SKM-1 (cell line): ENCODE data around the gene FAM187B.
"Not testable (repeated sequence)": the region's sequence is repeated elsewhere in the genome, so short reads cannot be mapped to it uniquely, and the experiment has no call there.

Experiments
- DNase-seq: peaks from one replicate; lab custom pipeline; 2025; ENCODE audit not compliant: unreplicated experiment; lab: John Stamatoyannopoulos, UW

Gene FAM187B

DNA sequence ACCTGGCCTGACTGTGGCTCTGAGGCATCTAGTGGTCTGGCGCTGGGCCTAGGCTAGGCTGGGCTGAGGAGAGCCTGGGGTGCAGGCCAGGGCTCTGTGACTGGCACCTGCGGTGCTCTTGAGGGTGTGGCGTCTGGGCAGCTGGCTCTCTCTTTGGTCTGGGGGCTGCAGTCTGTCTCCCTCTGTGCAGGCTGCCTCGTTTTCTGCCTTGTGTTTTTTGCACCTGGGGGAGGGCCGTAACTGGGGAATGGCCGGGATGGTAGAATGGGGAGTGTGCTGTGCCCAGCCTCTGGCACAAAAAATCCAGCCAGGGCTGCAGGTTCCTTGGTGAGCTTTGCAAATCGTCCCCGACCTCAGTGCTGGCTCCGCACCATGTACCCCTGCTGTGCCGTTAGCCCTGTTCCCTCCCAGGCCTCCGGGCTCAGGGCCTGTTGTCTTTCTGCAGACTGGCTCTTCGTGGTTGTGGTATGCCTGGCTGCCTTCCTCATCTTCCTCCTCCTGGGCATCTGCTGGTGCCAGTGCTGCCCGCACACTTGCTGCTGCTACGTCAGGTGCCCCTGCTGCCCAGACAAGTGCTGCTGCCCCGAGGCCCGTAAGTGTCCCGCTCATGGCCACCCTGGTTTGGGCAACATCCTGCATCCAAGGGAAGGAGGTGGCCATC is 33.7 kb upstream of the FAM187B start:
- DNase-seq, result no peak

DNA sequence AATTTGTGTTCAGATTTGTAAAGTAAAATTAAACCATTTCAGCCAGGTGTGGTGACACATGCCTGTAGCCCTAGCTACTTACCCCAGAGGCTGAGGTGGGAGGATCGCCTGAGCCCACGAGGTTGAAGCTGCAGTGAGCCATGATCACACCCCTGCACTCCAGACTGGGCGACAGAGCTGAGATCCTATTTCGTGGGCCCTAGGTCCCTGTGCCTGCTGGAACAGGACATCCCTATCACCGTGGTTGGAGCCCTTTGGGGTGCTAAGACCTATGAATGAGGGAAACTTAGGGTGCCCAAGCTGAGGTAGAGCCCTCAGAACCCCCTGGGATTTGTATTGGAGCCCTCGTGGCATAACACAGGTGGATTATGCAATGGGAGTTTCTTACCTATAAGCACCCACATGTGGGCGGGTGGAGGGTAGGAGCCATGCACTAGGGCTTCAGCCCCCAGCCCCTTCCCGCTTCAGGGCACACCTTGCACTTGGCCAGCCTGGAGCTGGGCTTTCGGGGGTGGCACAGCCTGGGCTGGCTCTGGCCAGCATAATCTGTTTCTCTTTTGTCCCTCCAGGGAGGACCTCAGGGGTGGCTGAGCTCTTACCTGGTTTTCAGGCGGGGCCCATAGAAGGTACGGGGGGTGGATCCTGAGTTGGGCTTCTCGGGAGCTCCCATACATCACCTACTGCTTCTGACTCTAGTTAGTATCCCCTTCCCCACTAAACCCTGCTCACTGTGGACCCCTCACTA is 33.0 kb upstream of the FAM187B start:
- no peak for DNase-seq

DNA sequence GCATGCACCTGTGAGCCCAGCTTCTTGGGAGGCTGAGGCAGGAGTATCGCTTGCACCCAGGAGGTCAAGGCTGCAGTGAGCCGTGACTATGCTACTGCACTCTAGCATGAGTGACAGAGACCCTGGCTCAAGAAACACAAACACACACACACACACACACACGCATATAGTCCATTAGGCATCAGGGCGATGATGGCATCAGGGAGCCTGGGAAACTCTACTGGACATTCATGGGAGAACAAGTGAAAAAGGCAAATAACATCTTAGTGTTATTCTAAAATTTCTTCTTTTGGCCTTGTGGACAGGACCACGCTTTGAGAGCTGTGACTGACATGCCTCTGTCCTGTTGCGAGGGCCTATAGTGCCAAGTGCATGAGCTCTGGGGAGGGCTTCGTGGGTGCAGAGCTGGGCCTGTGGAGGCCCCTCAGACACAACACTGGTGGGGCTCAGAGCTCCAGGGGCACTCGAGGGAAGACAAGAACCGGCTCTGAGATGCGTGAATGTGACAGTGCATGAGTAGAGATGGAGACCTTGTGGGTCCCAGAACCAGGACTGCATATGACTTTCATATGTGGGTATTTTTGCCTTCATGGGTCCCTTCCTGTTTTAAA is 32.3 kb upstream of the FAM187B start:
- no peak for DNase-seq

DNA sequence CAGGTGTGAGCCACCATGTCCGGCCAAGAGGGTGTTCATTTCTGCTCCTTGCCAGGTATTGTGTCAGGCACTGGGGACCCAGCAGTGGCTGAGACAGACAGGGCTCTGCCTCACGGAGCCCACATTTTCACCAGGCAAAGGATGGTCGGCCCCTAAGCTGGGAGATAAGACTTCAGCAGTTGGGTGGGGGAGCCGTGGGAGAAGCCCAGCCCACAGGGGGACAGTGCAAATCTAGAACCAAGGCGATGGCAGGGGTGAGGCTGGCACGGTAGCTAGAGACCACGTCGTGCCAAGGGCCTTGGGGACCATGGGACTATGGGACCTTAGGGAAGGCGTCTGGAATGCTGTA is 28.5 kb upstream of the FAM187B start:
- DNase-seq, result no peak

DNA sequence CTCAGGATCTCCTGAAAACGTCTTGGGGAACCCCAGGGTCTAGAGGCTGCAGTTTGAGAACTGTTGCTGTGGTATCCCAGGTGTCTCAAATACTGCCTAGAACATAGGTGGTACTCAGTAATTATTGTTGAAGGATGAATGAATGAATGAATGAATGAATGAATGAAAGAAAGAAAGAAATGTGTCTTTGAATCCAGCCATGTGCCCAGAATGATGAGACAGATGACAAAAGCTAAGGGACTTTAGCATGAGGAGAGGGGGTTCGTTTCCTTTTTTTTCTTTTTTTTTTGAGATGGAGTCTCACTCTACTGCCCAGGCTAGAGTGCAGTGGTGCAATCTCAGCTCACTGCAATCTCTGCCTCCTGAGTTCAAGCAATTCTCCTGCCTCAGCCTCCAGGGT is 28.0 kb upstream of the FAM187B start:
- no peak for DNase-seq

DNA sequence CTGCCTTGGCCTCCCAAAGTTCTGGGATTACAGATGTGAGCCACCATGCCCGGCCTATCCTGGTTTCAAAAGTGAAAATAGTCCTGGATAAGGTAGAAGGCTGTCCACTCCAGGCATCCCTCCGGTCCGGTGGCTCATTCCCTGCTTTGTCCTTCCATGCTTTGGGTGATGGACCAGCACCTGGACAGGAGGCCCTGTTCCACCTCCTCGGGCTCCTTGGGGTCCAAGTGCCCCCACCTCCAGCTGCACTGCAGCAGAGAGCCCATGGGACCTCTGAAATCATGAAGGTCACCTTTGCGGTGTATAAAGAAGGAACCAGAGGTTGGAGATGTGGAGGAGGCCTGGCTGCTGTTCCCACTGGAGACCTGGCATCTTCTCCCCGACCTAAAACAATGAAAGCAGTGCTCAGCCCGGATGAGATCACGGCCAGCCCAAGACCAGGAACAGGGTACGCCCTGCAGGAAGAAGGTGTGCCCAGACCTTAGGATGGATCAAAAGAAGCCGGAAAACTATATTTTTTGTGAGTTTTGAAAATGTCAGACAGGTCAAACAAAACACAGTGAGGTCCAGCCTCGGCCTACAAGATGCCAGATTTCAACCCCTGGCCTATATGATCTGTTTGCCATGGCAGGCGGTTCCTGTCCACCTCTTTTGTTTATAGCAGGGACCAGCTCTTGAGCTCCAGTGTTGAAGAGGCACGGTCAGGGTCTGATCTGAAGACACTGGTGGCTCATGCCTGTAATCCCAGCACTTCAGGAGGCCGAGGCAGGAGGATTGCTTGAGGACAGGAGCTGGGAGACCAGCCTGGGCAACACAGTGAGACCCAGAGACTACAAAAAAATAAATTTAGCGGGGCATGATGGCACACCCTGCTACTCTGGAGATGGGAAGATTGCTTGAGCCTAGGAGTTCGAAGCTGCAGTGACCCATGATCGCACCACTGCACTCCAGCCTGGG is 26.1 kb upstream of the FAM187B start:
- DNase-seq, result no peak

DNA sequence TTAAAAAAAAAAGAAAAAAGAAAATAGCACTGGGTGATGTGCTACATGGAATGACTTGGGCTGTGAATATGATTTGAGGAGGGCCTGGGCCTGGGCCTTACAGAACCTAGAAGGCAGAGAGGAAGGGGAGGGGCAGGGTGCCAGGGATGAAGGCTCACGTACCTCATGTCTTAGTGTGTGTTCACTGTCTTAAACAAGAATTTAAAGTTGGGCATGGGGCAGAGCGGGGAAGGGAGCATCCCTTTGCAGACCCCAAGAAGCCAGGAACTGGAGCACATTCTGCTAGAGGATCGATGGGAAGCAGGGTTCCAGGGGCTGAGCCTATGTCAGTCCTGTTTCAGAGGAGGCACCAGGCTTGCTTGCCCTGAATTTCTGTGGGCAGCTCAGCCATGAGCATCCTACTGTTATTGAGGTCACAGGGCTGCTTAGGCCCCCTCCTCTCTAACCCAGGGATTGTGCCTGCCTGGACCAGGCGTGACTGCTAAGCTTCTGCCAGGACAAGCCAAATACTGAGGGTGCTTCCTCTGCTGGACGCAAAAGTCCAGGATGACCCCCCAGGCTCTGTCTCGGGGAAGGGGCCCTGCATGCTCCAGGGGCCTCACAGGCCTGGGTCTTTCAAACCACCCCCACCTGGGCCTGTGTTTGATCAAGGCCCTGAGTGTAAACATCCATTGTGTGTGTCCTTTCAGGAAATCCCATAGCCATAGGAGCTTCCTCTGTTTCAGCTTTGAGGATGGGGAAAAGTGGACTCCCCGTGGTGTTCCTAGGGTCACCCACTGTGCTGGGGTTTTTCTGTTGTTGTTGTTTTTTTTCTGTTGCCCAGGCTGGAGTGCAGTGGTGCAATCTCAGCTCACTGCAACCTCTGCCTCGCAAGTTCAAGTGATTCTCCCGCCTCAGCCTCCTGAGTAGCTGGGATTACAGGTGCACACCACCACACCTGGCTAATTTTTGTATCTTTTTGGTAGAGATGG is 25.1 kb upstream of the FAM187B start:
- DNase-seq, result no peak

DNA sequence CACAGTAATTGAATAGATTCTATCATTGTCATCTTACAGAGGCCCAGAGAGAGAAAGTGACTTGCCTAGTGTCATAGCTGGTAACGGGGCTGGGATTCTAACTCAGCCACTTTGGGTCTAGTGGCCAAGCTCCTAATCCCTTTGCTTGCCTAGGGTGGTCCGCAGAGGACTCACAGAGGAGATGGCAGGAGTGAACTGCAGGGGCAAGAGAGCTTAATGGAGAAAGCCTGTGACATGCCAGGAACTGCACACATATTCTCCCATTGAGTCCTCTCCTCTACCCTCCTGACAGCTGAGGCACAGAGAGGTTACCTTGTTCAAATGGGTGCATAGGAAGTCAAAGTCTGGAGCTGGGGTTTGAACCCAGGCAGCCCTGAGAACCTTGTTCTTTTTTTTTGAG is 22.9 kb upstream of the FAM187B start:
- DNase-seq, result no peak

DNA sequence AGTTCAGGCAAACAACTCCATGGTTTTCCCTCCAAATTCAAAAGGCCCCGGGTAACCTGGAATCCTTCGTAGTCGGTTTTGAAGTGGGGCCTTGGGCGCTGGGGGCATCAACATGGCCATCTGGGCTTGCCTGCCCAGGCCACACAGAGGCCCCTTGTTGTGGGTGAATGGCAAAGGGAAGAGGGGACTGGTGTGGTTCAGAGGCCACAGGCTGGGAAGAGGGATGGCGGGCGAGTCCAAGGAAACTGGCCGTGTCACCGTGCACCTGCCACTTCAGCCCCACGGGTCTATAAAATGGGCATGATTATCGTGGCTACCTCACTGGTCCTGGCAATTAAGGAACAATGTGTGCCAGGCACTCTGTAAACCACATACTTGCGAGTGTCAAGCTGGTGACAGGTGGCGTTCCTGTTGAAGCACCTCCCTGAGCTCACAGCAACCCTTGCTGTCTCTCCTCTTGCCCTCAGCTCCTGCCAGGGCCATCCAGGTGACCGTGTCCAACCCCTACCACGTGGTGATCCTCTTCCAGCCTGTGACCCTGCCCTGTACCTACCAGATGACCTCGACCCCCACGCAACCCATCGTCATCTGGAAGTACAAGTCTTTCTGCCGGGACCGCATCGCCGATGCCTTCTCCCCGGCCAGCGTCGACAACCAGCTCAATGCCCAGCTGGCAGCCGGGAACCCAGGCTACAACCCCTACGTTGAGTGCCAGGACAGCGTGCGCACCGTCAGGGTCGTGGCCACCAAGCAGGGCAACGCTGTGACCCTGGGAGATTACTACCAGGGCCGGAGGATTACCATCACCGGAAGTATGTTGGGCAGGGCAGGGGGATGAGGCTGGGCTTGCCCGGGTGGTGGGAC is 21.5 kb upstream of the FAM187B start:
- no peak for DNase-seq

DNA sequence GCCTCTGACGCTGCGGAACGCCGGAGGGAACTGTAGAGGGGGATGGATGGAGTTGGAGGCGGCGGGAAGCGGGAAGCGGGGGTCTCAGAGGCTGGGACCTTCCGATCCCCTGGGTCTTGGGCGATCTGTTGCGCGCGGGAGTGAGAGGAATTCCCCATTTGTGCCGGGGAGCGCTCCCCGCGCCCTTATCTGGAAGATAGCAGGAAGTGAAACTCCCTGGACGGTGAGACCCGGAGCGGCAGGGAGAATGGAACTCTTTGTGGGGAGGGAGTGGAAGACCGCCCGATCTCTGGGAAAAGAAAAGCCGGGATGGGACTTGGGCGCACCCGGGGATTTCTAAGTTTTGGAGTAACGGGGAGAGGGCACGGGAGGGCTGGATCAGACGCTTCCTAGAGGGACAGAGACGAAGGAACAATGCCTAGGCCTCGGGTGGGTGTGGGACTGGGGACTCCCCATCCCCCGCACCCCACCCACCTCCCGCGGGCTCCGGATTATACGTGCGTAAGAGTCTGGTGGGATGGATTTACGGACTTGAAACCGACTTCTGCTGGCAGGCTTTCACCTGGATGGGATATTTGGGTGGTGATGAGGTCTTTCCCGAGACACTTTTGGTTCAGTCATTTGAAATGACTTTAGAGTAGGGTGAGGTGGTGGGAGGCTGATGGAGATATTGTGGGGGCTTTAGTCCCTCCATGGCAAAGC is 20.8 kb upstream of the FAM187B start:
- no peak for DNase-seq

DNA sequence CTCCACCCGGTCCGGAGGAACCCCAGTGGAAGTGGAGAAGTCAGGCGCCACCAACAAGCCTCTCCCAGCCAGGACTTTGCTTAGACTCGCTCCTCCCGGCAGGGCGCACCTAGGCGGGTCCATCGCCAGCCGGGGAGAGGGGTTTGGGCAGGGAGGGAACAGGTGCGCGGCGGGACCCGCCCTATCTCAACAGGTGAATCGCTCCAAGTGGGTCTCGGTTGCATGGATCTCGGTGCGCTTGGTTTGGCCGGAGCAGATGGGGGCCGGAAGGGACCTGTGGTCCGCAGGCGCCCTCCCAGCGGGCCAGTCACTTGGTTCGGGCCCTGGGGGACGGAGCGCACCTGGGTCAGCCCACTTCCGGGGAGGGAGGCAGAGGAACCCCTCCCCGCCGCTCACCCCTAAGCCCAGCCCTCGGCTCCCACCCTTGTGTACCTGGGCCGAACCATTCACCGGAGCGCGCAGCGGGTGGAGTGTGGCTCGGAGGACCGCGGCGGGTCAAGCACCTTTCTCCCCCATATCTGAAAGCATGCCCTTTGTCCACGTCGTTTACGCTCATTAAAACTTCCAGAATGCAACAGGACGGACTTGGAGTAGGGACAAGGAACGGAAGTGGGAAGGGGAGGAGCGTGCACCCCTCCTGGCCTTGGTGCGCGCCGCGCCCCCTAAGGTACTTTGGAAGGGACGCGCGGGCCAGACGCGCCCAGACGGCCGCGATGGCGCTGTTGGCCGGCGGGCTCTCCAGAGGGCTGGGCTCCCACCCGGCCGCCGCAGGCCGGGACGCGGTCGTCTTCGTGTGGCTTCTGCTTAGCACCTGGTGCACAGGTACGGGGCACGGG is 20.0 kb upstream of the FAM187B start, which contains the start of gene LSR:
TSS of gene LSR (plus strand) at position 693 of the 836 bp plus-strand sequence. CDS start at position 714, 21 bp downstream.
- no peak for DNase-seq

DNA sequence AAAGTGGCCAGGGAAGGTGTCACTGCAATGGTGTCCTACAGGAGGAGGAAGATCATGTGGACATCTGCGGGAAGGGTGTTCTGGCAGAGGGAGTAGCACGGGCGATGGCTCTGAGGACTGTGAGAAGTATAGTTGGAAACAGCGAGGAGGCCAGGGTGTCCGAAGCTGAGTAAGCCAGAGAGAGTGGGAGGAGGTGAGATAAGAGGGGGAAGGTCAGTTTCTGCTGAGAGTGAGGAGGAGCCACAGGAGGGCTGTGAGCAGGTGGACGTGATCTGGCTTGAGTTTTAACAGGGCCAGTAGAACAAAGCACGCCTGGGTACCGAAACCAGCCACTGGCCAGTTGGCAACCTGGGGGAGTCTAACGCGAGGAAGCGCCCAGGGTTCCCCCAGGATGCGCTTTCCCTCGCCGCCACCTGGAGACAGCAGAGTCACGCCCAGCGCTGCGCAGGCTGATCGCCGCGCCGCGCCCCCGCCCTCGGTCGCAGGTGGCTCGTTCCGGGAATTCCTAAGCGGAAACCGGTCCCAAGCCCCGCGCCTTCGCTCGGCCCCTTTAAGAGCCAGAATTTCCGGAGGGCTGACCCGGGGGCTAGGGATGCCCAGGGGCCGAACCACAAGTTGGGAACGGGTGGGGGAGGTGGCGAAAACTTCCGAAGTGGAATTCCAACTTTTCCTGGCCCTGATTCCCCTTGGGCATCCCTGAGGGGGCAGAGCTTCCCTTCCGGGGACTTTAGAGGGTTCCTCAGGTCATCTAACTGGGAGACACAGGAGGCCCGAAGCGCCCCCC is 19.2 kb upstream of the FAM187B start:
- DNase-seq, result no peak

DNA sequence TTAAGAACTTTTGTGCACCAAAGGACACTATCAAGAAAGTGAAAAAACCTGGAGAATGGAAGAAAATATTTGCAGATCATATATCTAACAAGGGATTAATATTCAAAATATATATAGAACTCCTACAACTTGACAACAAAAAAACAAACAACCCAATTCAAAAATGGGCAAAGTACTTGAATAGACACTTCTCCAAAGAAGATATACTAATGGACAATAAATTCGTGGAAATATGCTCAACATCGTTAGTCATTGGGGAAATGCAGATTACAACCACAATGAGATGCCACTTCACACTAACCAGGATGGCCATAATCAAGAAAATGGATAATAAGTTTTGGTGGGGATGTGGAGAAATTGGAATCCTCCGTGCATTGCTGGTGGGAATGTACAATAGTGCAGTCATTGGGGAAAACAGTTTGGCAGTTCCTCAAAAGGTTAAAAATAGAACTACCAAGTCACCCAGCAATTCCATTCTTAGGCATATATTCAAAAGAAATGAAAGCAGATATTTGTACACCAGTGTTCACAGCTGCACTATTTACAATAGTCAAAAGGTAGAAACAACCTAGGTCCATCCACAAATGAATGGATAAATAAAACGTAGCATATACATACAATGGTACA is 18.0 kb upstream of the FAM187B start:
- DNase-seq, result no peak

DNA sequence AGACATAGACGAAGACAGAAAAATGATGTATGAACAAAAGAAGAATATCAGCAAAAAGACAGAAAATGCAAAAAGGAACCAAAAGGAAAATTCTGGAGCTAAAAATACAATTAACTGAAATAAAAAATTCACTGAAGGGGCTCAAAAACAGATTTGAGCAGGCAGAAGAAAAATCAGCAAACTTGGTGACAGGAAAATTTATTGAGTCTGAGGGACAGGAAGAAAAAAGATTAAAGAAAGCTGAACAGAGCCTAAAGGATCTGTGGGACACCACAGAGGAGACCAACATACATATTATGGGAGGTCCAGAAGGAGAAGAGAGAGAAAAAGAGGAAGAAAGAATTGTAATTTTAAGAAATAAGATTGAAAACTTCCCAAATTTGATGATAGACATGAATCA is 12.9 kb upstream of the FAM187B start:
- DNase-seq, result no peak

DNA sequence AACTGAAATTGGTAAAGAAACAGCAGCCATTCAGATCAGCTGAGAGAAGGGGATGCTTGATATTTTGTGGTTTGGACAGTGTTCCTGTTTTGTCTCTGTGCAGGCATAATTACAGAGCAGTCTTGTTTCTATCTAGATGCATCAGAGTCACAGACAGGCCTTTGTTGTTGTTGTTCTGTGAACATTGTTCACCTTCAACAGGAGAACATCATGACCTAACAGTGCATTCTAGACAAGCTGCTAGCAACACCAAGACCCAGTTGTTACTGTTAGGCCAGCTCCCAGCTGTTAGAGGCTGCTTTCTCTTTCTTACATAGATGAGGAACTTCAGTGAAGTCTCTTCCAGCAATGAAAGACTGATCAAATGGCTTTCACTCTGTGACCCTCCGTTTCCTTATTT is 11.8 kb upstream of the FAM187B start:
- DNase-seq, result no peak

DNA sequence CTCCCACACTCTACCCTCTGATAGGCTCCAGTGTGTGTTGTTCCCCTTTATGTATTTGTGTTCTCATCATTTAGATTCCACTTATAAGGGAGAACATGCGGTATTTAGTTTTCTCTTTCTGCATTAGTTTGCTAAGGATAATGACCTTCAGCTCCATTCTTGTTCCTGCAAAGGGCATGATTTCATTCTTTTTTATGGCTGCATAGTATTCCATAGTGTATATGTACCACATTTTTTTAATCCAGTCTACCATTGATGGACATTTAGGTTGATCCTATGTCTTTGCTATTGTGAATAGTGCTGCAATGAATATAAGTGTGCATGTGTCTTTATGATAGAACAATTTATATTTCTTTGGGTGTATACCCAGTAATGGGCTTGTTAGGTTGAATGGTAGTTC is 11.1 kb upstream of the FAM187B start:
- DNase-seq, result not testable (repeated sequence)
